H1 (cell line): ENCODE measurements around the gene GALNT18. TPM values are rescaled to one million over a fixed set of nuclear protein-coding genes. Genes with fewer than 3 reads are reported as not detected.

Experiments
- CTCF ChIA-PET: fragments of 300-600 bp; sonication (Branson Sonifier 250); formaldehyde crosslinking; loops from one replicate; lab custom pipeline; 2021; ENCODE audit not compliant: partially characterized antibody; lab: Charles Lee
- POLR2A ChIA-PET: fragments of 300-600 bp; sonication (Branson Sonifier 250); formaldehyde crosslinking; loops from one replicate; lab custom pipeline; 2021; ENCODE audit warnings: inconsistent platforms; ENCODE audit not compliant: partially characterized antibody; lab: Charles Lee
- DNase-seq, 2 experiments: peaks; one replicate each; pipeline versions ENCODE4 v3.0.0 to v3.0.0-alpha.2; 2010 to 2022; ENCODE audit warnings: low spot score in 2 of 2, low read depth in 1 of 2, mixed read lengths in 1 of 2
- FAIRE-seq: peaks from 2 replicates; lab custom pipeline; 2011; peaks lifted over from hg19 to GRCh38; lab: Jason Lieb, UNC
- H2AFZ ChIP-seq: 2 replicates; pipeline ENCODE4 v1.8.1; 2012; ENCODE audit warnings: low read length, inconsistent platforms
- H2AK5ac ChIP-seq: 2 replicates; pipeline ENCODE4 v1.6.1; 2013; ENCODE audit warnings: low read depth, low read length
- H2BK120ac ChIP-seq: replicated peaks from 2 replicates; pipeline ENCODE3; 2013; ENCODE audit warnings: low read depth, low read length, inconsistent platforms
- H2BK12ac ChIP-seq: 2 replicates; pipeline ENCODE4 v1.6.1; 2013; ENCODE audit warnings: low read depth, low read length
- H2BK15ac ChIP-seq: 2 replicates; pipeline ENCODE4 v1.6.1; 2013; ENCODE audit warnings: low read length
- H2BK20ac ChIP-seq: 2 replicates; pipeline ENCODE4 v1.6.1; 2013; ENCODE audit warnings: low read length
- H2BK5ac ChIP-seq: 2 replicates; pipeline ENCODE4 v1.6.1; 2013; ENCODE audit warnings: low read depth, low read length
- H3K14ac ChIP-seq: 2 replicates; pipeline ENCODE4 v1.6.1; 2013; ENCODE audit warnings: inconsistent platforms; ENCODE audit not compliant: insufficient read length
- H3K18ac ChIP-seq: 2 replicates; pipeline ENCODE4 v1.6.1; 2013; ENCODE audit warnings: low read length; ENCODE audit errors: extremely low read depth
- H3K23ac ChIP-seq: 2 replicates; pipeline ENCODE4 v1.6.1; 2013; ENCODE audit warnings: inconsistent platforms; ENCODE audit not compliant: insufficient read length
- H3K23me2 ChIP-seq: 2 replicates; pipeline ENCODE4 v1.6.1; 2013; ENCODE audit warnings: low read depth, low read length
- H3K27ac ChIP-seq: 2 replicates; pipeline ENCODE4 v1.6.1; 2011; ENCODE audit warnings: low read depth, low read length, inconsistent platforms
- H3K27me3 ChIP-seq, 4 experiments: replicated peaks in 1 of 4; 1 replicate in 1 of 4; 2 replicates in 3 of 4; pipeline versions ENCODE4 v1.6.1 to v1.8.1; 2011 to 2013; ENCODE audit warnings: low read length in 3 of 4, mild to moderate bottlenecking in 3 of 4, inconsistent platforms in 2 of 4, mixed read lengths in 2 of 4, moderate library complexity in 1 of 4; ENCODE audit not compliant: control insufficient read depth in 3 of 4, insufficient read depth in 3 of 4; ENCODE audit errors: extremely low read depth in 1 of 4
- H3K36me3 ChIP-seq, 4 experiments: 2 replicates each; pipeline versions ENCODE4 v1.6.1 to v1.8.1; 2011 to 2013; ENCODE audit warnings: mild to moderate bottlenecking in 4 of 4, low read length in 3 of 4, moderate library complexity in 2 of 4, control low read depth in 1 of 4, inconsistent platforms in 1 of 4; ENCODE audit not compliant: insufficient read depth in 4 of 4, control insufficient read depth in 2 of 4
- H3K4ac ChIP-seq: replicated peaks from 2 replicates; pipeline ENCODE3; 2013; ENCODE audit warnings: low read length, low read depth, mixed read lengths, inconsistent platforms; ENCODE audit not compliant: insufficient read length
- H3K4me1 ChIP-seq, 4 experiments: replicated peaks in 1 of 4; 1 replicate in 1 of 4; 2 replicates in 3 of 4; pipeline versions ENCODE4 v1.6.1 to v1.8.1; 2011 to 2013; ENCODE audit warnings: low read length in 3 of 4, inconsistent platforms in 2 of 4, mixed read lengths in 1 of 4; ENCODE audit not compliant: insufficient read depth in 4 of 4, control insufficient read depth in 3 of 4
- H3K4me2 ChIP-seq, 2 experiments: 2 replicates each; pipeline versions ENCODE4 v1.6.1 to v1.8.1; 2011 to 2013; ENCODE audit warnings: low read depth in 2 of 2, low read length in 2 of 2, control low read depth in 1 of 2, inconsistent platforms in 1 of 2, mild to moderate bottlenecking in 1 of 2; ENCODE audit not compliant: insufficient read depth in 1 of 2
- H3K4me3 ChIP-seq, 4 experiments: fragments of 200-600, 300-600 bp in 1 of 4; sonication (generic), shearing (Covaris generic), sonication (Bioruptor Twin) in 1 of 4; 2 replicates each; pipeline versions ENCODE4 v1.5.1 to v1.8.1; 2011 to 2016; ENCODE audit warnings: low read length in 4 of 4, low read depth in 3 of 4, control low read depth in 2 of 4, inconsistent platforms in 2 of 4, mild to moderate bottlenecking in 2 of 4, mixed read lengths in 1 of 4, moderate library complexity in 1 of 4; ENCODE audit not compliant: insufficient read depth in 2 of 4; ENCODE audit errors: extremely low read depth in 1 of 4
- H3K56ac ChIP-seq: replicated peaks from 2 replicates; pipeline ENCODE3; 2013; ENCODE audit warnings: low read depth, mild to moderate bottlenecking, mixed read lengths, low read length, inconsistent platforms; ENCODE audit not compliant: insufficient read length
- H3K79me1 ChIP-seq: 2 replicates; pipeline ENCODE4 v1.6.1; 2013; ENCODE audit warnings: low read depth, low read length, control low read depth
- H3K79me2 ChIP-seq, 2 experiments: 2 replicates each; pipeline versions ENCODE4 v1.6.1 to v1.8.1; 2012 to 2013; ENCODE audit warnings: low read length in 2 of 2, mild to moderate bottlenecking in 2 of 2, inconsistent platforms in 1 of 2; ENCODE audit not compliant: insufficient read depth in 2 of 2, control insufficient read depth in 1 of 2
- H3K9ac ChIP-seq, 4 experiments: replicated peaks in 1 of 4; 1 replicate in 1 of 4; 2 replicates in 3 of 4; pipeline versions ENCODE4 v1.6.1 to v1.8.1; 2011 to 2013; ENCODE audit warnings: low read depth in 3 of 4, low read length in 3 of 4, control low read depth in 2 of 4, mild to moderate bottlenecking in 2 of 4, moderate library complexity in 2 of 4, inconsistent platforms in 1 of 4; ENCODE audit errors: extremely low read depth in 1 of 4
- H3K9me3 ChIP-seq, 2 experiments: 2 replicates each; pipeline versions ENCODE4 v1.6.1 to v1.8.1; 2012 to 2013; ENCODE audit warnings: mild to moderate bottlenecking in 2 of 2, moderate library complexity in 2 of 2, control low read depth in 1 of 2, inconsistent platforms in 1 of 2, low read depth in 1 of 2, low read length in 1 of 2, mixed read lengths in 1 of 2; ENCODE audit not compliant: insufficient read depth in 2 of 2
- H4K20me1 ChIP-seq, 2 experiments: replicated peaks in 1 of 2; 2 replicates each; pipeline versions ENCODE3 to v1.8.1; 2011 to 2013; ENCODE audit warnings: inconsistent platforms in 2 of 2, low read length in 2 of 2, mild to moderate bottlenecking in 1 of 2; ENCODE audit not compliant: insufficient read depth in 2 of 2, control insufficient read depth in 1 of 2
- H4K5ac ChIP-seq: 2 replicates; pipeline ENCODE4 v1.6.1; 2013; ENCODE audit warnings: low read length, low read depth, mixed read lengths, inconsistent platforms; ENCODE audit not compliant: insufficient read length
- H4K8ac ChIP-seq: 2 replicates; pipeline ENCODE4 v1.8.0; 2013; ENCODE audit warnings: mild to moderate bottlenecking, moderate library complexity, low read length, inconsistent platforms; ENCODE audit not compliant: insufficient read depth; ENCODE audit errors: extremely low read depth
- H4K91ac ChIP-seq: replicated peaks from 2 replicates; pipeline ENCODE3; 2013; ENCODE audit warnings: low read length, mixed read lengths, inconsistent platforms; ENCODE audit not compliant: insufficient read length
- CHD2 ChIP-seq: IDR thresholded peaks from 2 replicates; pipeline ENCODE4 v1.6.1; 2012; ENCODE audit warnings: low read length, improper control_type of control experiment
- EP300 ChIP-seq, 2 experiments: IDR thresholded peaks; 1 replicate in 1 of 2; 2 replicates in 1 of 2; pipeline ENCODE4 v1.6.1; 2011 to 2012; ENCODE audit warnings: low read depth in 2 of 2, low read length in 2 of 2, mild to moderate bottlenecking in 2 of 2, borderline replicate concordance in 1 of 2, inconsistent platforms in 1 of 2, moderate library complexity in 1 of 2
- KDM5A ChIP-seq: fragments of 200-600 bp; IDR thresholded peaks from 2 replicates; pipeline ENCODE4 v1.7.1; 2012; ENCODE audit warnings: mild to moderate bottlenecking, low read length, inconsistent platforms, mixed read lengths
- MAFK ChIP-seq: IDR thresholded peaks from 2 replicates; pipeline ENCODE4 v1.6.1; 2012; ENCODE audit warnings: low read depth, mild to moderate bottlenecking, improper control_type of control experiment, low read length
- MAX ChIP-seq: IDR thresholded peaks from 2 replicates; pipeline ENCODE4 v1.6.1; 2012; ENCODE audit warnings: inconsistent platforms
- SIRT6 ChIP-seq: IDR thresholded peaks from one replicate; pipeline ENCODE4 v1.7.1; 2012; ENCODE audit warnings: low read length, inconsistent platforms
- SP2 ChIP-seq: IDR thresholded peaks from 2 replicates; pipeline ENCODE4 v1.6.1; 2012; ENCODE audit warnings: mild to moderate bottlenecking, low read length, inconsistent platforms
- WGBS, 2 experiments: shearing (Covaris generic) in 1 of 2; methylation state at CpG; one replicate each; pipeline versions ENCODE4 v1.1.6 to v1.1.7; 2013 to 2015; ENCODE audit warnings: low lambda C conversion rate in 2 of 2, mixed read lengths in 2 of 2, inconsistent platforms in 1 of 2, low coverage in 1 of 2, missing lambda C conversion rate in 1 of 2; ENCODE audit not compliant: insufficient replicate concordance in 2 of 2, insufficient coverage in 1 of 2, insufficient read length in 1 of 2; ENCODE audit errors: extremely low coverage in 1 of 2, missing lambda C conversion rate in 1 of 2; 5-methylcytosine and 5-hydroxymethylcytosine counted together
- polyA plus RNA-seq, 7 experiments: library from polyadenylated mRNA; depleted of rRNA in 3 of 7; stranded (reverse) in 5 of 7; unstranded in 2 of 7; fragments of >200 nt in 5 of 7; fragments of 200-250 nt in 2 of 7; gene quantifications; 1 replicate in 5 of 7; 2 replicates in 1 of 7; 4 replicates in 1 of 7; pipeline versions ENCODE4 v1.2.1 to v1.2.3, GENCODE V29; 2011 to 2013; ENCODE audit warnings: missing spikeins in 2 of 7, mixed read lengths in 2 of 7
- total RNA-seq: library from RNA; stranded (reverse); fragmentation: NEBNext Ultra II Directional; extraction: Animal tissue kit (Norgen Biotek cat#: 25700); gene quantifications from 2 replicates; pipeline ENCODE4 v1.2.1, GENCODE V29; 2021

Gene GALNT18
- total and polyA plus RNA-seq, 2 of the 8 experiments (the other 6 are each of a cell fraction or from before 2014, with no cell fraction given), result 6.0 to 9.4 TPM

DNA sequence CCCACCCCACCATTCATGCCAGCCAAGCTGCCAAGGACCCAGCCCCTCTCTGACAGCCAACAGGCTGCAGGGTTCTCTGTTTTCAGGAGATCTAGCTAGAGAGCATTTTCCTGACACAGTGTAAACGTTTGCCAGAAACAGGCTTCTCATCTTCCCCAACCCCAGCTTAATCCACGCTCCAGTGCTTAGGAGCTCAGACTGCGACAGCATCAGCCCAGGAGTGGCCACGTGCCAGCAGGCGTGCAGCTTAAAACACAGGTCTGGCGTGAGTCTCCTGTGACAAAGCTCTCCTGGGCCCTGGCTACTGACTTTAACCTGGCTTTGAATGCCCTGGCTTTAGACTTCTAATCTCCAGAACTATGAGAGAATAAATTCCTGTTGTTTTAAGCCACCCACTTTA lies 66.6 kb downstream of the GALNT18 start:
- H3K4ac ChIP-seq, result no peak overlapping the region
- H2AFZ ChIP-seq, result no peak overlapping the region
- no peak overlapping the region for H4K5ac ChIP-seq
- no peak for FAIRE-seq
- WGBS, 2 experiments, result 92% methylated on average over 6 of the region's 6 CpGs; no CpG with 5 or more reads in 1 of the 2 experiments
- no peak overlapping the region for H3K23ac ChIP-seq
- H3K4me1 ChIP-seq, result no peaks in the 10 kb centered on the region
- no peaks in the 10 kb centered on the region for H3K27me3 ChIP-seq
- H3K4me2 ChIP-seq, result no peak overlapping the region
- H2BK20ac ChIP-seq, result no peak overlapping the region
- no peaks in the 10 kb centered on the region for H3K79me1 ChIP-seq
- H3K14ac ChIP-seq, result no peak overlapping the region
- no peaks in the 10 kb centered on the region for H3K79me2 ChIP-seq
- no peak overlapping the region for H2BK120ac ChIP-seq
- CTCF ChIA-PET, result no interaction called here
- POLR2A ChIA-PET, result no interaction called here
- H3K23me2 ChIP-seq, result peaks cover 10% of the 10 kb centered on the region; the same call in 1 of the 2 replicates
- DNase-seq, result no peak
- no peaks in the 10 kb centered on the region for H3K9me3 ChIP-seq
- no peak overlapping the region for H3K56ac ChIP-seq
- H4K91ac ChIP-seq, result no peak overlapping the region
- H4K8ac ChIP-seq, result no peak overlapping the region
- no peaks in the 10 kb centered on the region for H4K20me1 ChIP-seq
- no peak overlapping the region for H2BK12ac ChIP-seq
- no peak overlapping the region for H3K4me3 ChIP-seq
- no peak overlapping the region for H2BK15ac ChIP-seq
- H3K27ac ChIP-seq, result no peak overlapping the region
- H2BK5ac ChIP-seq, result no peak overlapping the region
- H3K9ac ChIP-seq, result no peak overlapping the region
- no peak overlapping the region for H2AK5ac ChIP-seq
- H3K18ac ChIP-seq, result no peak overlapping the region
- H3K36me3 ChIP-seq, result no peaks in the 10 kb centered on the region
- TF ChIP-seq MAFK (no peak), KDM5A (no peak), SP2 (no peak), EP300 (IDR thresholded peaks at IDR 0.05; ENCODE audit: borderline replicate concordance in 1 of 2, low read depth in 2 of 2, low read length in 2 of 2) (no peak), CHD2 (no peak), MAX (no peak), SIRT6 (no peak)
